ENCODE results near the gene PLD6.
"Not testable (repeated sequence)": the region's sequence is repeated elsewhere in the genome, so short reads cannot be mapped to it uniquely, and the experiment has no call there.

Gene PLD6

DNA sequence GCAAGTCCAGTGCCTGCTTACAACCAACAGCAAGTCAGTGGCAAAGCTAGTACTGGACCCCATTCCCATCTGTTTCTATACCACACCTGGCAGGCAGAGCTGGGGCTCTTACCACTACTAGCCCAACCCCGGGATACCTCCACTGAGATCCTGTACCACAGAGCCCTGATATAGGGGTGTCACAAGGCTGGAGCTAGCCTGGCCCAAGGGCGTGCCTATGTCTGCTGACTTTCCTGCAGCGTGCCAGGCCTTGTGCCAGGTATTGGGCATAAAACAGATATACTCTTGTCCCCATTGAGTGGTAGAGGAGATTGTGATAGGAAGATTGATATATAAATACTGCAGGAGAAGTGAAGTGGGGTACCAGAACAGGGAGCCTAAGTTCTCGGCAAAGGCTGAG lies 44.4 kb downstream of the PLD6 start:
- no peak for DNase-seq
- no peak overlapping the region for H2BK12ac ChIP-seq (ENCODE audit: low read length in 2 of 2)
- H3K4me3 ChIP-seq (ENCODE audit: insufficient read depth in 1 of 2, low read depth in 1 of 2, low read length in 2 of 2) = no peak overlapping the region
- H2BK120ac ChIP-seq (ENCODE audit: low read depth, low read length) = no peak overlapping the region
- H2BK15ac ChIP-seq (ENCODE audit: low read depth, poor library complexity, severe bottlenecking) = no peak overlapping the region
- no peak overlapping the region for H2AK5ac ChIP-seq (ENCODE audit: low read length, severe bottlenecking)
- no peak overlapping the region for H3K9ac ChIP-seq (ENCODE audit: low read length)
- no peak overlapping the region for H3K18ac ChIP-seq (ENCODE audit: low read depth in 1 of 2, low read length in 2 of 2)
- H4K8ac ChIP-seq (ENCODE audit: low read length) = no peak overlapping the region
- H3K4ac ChIP-seq (ENCODE audit: low read depth in 1 of 2, low read length in 2 of 2) = no peak overlapping the region
- H3K9me3 ChIP-seq (ENCODE audit: control insufficient read depth, low read length) = no peaks in the 10 kb centered on the region
- H2BK5ac ChIP-seq (ENCODE audit: low read depth, low read length, poor library complexity, severe bottlenecking) = no peak overlapping the region
- no peaks in the 10 kb centered on the region for H3K27me3 ChIP-seq (ENCODE audit: control insufficient read depth in 1 of 2, insufficient read depth in 1 of 2, low read length in 2 of 2)
- no peak overlapping the region for H2AFZ ChIP-seq (ENCODE audit: low read depth, low read length)
- H3K79me1 ChIP-seq (replicated peaks; ENCODE audit: low read length, poor library complexity, severe bottlenecking) = peaks cover 47% of the 10 kb centered on the region
- H4K91ac ChIP-seq (ENCODE audit: low read length) = no peak overlapping the region
- H3K36me3 ChIP-seq (ENCODE audit: control insufficient read depth in 1 of 2, insufficient read depth in 2 of 2, low read depth in 1 of 2, low read length in 2 of 2) = peaks cover 82 to 93% of the 10 kb centered on the region in 2 experiments
- H3K4me1 ChIP-seq (ENCODE audit: control insufficient read depth, insufficient read depth, low read depth, low read length) = peaks cover 8% of the 10 kb centered on the region
- WGBS = 99% methylated on average over 4 of the region's 4 CpGs
- no peak overlapping the region for H3K4me2 ChIP-seq (ENCODE audit: low read length, poor library complexity, severe bottlenecking)
- H3K23ac ChIP-seq (ENCODE audit: low read length in 2 of 2) = no peak overlapping the region
- no peak overlapping the region for H3K27ac ChIP-seq (ENCODE audit: low read length, poor library complexity, severe bottlenecking)
- H3K14ac ChIP-seq (ENCODE audit: low read length in 2 of 2) = no peak overlapping the region

DNA sequence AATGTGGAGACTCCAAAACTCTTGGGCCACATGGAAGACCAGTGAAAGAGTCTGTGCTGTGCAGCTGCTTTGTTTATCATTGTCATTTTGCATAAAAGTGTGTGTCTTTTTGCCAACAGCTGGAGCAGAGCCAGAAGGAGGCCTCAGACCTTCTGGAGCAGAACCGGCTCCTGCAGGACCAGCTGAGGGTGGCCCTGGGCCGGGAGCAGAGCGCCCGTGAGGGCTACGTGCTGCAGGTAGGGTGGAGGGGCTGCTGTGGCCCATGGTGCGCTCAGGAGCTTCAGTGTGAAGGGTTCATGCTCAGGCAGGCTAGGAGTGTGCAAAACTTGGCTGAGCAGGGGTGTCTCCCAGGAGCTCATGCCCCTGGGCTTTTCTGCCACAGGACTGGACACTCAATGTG lies 45.0 kb downstream of the PLD6 start:
- Histone ChIP-seq H2BK5ac (ENCODE audit: low read depth, low read length, poor library complexity, severe bottlenecking) (no peak overlapping the region), H3K79me1 (replicated peaks; ENCODE audit: low read length, poor library complexity, severe bottlenecking) (peaks cover 43% of the 10 kb centered on the region), H3K27me3 (ENCODE audit: control insufficient read depth in 1 of 2, insufficient read depth in 1 of 2, low read length in 2 of 2) (no peaks in the 10 kb centered on the region), H3K27ac (ENCODE audit: low read length, poor library complexity, severe bottlenecking) (no peak overlapping the region), H3K4ac (ENCODE audit: low read depth in 1 of 2, low read length in 2 of 2) (no peak overlapping the region), H3K23ac (ENCODE audit: low read length in 2 of 2) (no peak overlapping the region), H3K4me1 (ENCODE audit: control insufficient read depth, insufficient read depth, low read depth, low read length) (peaks cover 13% of the 10 kb centered on the region), H3K18ac (ENCODE audit: low read depth in 1 of 2, low read length in 2 of 2) (no peak overlapping the region), H3K36me3 (ENCODE audit: control insufficient read depth in 1 of 2, insufficient read depth in 2 of 2, low read depth in 1 of 2, low read length in 2 of 2) (peaks cover 80 to 86% of the 10 kb centered on the region in 2 experiments), H3K14ac (ENCODE audit: low read length in 2 of 2) (no peak overlapping the region), H3K4me3 (ENCODE audit: insufficient read depth in 1 of 2, low read depth in 1 of 2, low read length in 2 of 2) (no peak overlapping the region), H3K4me2 (ENCODE audit: low read length, poor library complexity, severe bottlenecking) (no peak overlapping the region), H2BK12ac (ENCODE audit: low read length in 2 of 2) (no peak overlapping the region), H2AK5ac (ENCODE audit: low read length, severe bottlenecking) (no peak overlapping the region), H3K9ac (ENCODE audit: low read length) (no peak overlapping the region), H4K91ac (ENCODE audit: low read length) (no peak overlapping the region), H2BK120ac (ENCODE audit: low read depth, low read length) (no peak overlapping the region), H2BK15ac (ENCODE audit: low read depth, poor library complexity, severe bottlenecking) (no peak overlapping the region), H2AFZ (ENCODE audit: low read depth, low read length) (no peak overlapping the region), H3K9me3 (ENCODE audit: control insufficient read depth, low read length) (no peaks in the 10 kb centered on the region), H4K8ac (ENCODE audit: low read length) (no peak overlapping the region)
- DNase-seq = no peak
- 98% methylated on average over 6 of the region's 6 CpGs for WGBS

GRCh38 chr17:17159571-17159970 lies 46.6 kb downstream of the PLD6 start:
- H3K27ac ChIP-seq (ENCODE audit: low read length, poor library complexity, severe bottlenecking) = no peak overlapping the region
- no peak overlapping the region for H3K9ac ChIP-seq (ENCODE audit: low read length)
- H2AK5ac ChIP-seq (ENCODE audit: low read length, severe bottlenecking) = no peak overlapping the region
- DNase-seq = no peak
- H2AFZ ChIP-seq (ENCODE audit: low read depth, low read length) = no peak overlapping the region
- no peak overlapping the region for H4K91ac ChIP-seq (ENCODE audit: low read length)
- peaks cover 19% of the 10 kb centered on the region for H3K4me1 ChIP-seq (ENCODE audit: control insufficient read depth, insufficient read depth, low read depth, low read length)
- no peaks in the 10 kb centered on the region for H3K27me3 ChIP-seq (ENCODE audit: control insufficient read depth in 1 of 2, insufficient read depth in 1 of 2, low read length in 2 of 2)
- no peak overlapping the region for H3K14ac ChIP-seq (ENCODE audit: low read length in 2 of 2)
- no peak overlapping the region for H3K4ac ChIP-seq (ENCODE audit: low read depth in 1 of 2, low read length in 2 of 2)
- no peak overlapping the region for H3K4me2 ChIP-seq (ENCODE audit: low read length, poor library complexity, severe bottlenecking)
- H3K18ac ChIP-seq (ENCODE audit: low read depth in 1 of 2, low read length in 2 of 2) = no peak overlapping the region
- 95% methylated on average over 4 of the region's 4 CpGs for WGBS
- no peak overlapping the region for H3K23ac ChIP-seq (ENCODE audit: low read length in 2 of 2)
- H2BK120ac ChIP-seq (ENCODE audit: low read depth, low read length) = no peak overlapping the region
- no peak overlapping the region for H2BK5ac ChIP-seq (ENCODE audit: low read depth, low read length, poor library complexity, severe bottlenecking)
- no peak overlapping the region for H3K4me3 ChIP-seq (ENCODE audit: insufficient read depth in 1 of 2, low read depth in 1 of 2, low read length in 2 of 2)
- no peak overlapping the region for H2BK12ac ChIP-seq (ENCODE audit: low read length in 2 of 2)
- peaks cover 33% of the 10 kb centered on the region for H3K79me1 ChIP-seq (replicated peaks; ENCODE audit: low read length, poor library complexity, severe bottlenecking)
- no peak overlapping the region for H4K8ac ChIP-seq (ENCODE audit: low read length)
- no peak overlapping the region for H2BK15ac ChIP-seq (ENCODE audit: low read depth, poor library complexity, severe bottlenecking)
- peaks cover 79 to 85% of the 10 kb centered on the region in 2 experiments for H3K36me3 ChIP-seq (ENCODE audit: control insufficient read depth in 1 of 2, insufficient read depth in 2 of 2, low read depth in 1 of 2, low read length in 2 of 2)
- no peaks in the 10 kb centered on the region for H3K9me3 ChIP-seq (ENCODE audit: control insufficient read depth, low read length)

DNA sequence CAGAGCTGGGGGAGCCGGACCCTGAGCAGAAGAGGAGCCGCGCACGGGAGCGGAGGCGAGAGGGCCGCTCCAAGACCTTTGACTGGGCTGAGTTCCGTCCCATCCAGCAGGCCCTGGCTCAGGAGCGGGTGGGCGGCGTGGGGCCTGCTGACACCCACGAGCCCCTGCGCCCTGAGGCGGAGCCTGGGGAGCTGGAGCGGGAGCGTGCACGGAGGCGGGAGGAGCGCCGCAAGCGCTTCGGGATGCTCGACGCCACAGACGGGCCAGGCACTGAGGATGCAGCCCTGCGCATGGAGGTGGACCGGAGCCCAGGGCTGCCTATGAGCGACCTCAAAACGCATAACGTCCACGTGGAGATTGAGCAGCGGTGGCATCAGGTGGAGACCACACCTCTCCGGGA lies 47.6 kb downstream of the PLD6 start:
- not testable (repeated sequence) for H2BK15ac ChIP-seq (ENCODE audit: low read depth, poor library complexity, severe bottlenecking); H3K14ac ChIP-seq (ENCODE audit: low read length in 2 of 2); H3K4ac ChIP-seq (ENCODE audit: low read depth in 1 of 2, low read length in 2 of 2); H3K9me3 ChIP-seq (ENCODE audit: control insufficient read depth, low read length); H3K9ac ChIP-seq (ENCODE audit: low read length); H3K4me3 ChIP-seq (ENCODE audit: insufficient read depth in 1 of 2, low read depth in 1 of 2, low read length in 2 of 2); H3K23ac ChIP-seq (ENCODE audit: low read length in 2 of 2); H2BK12ac ChIP-seq (ENCODE audit: low read length in 2 of 2); H3K27me3 ChIP-seq (ENCODE audit: control insufficient read depth in 1 of 2, insufficient read depth in 1 of 2, low read length in 2 of 2); DNase-seq; H2AFZ ChIP-seq (ENCODE audit: low read depth, low read length); H4K91ac ChIP-seq (ENCODE audit: low read length); H3K27ac ChIP-seq (ENCODE audit: low read length, poor library complexity, severe bottlenecking); H3K18ac ChIP-seq (ENCODE audit: low read depth in 1 of 2, low read length in 2 of 2); H2AK5ac ChIP-seq (ENCODE audit: low read length, severe bottlenecking); H2BK5ac ChIP-seq (ENCODE audit: low read depth, low read length, poor library complexity, severe bottlenecking); H2BK120ac ChIP-seq (ENCODE audit: low read depth, low read length); H4K8ac ChIP-seq (ENCODE audit: low read length); H3K4me2 ChIP-seq (ENCODE audit: low read length, poor library complexity, severe bottlenecking)
- Histone ChIP-seq H3K79me1 (replicated peaks; ENCODE audit: low read length, poor library complexity, severe bottlenecking) (peaks cover 32% of the 10 kb centered on the region), H3K4me1 (ENCODE audit: control insufficient read depth, insufficient read depth, low read depth, low read length) (peaks cover 21% of the 10 kb centered on the region), H3K36me3 (ENCODE audit: control insufficient read depth in 1 of 2, insufficient read depth in 2 of 2, low read depth in 1 of 2, low read length in 2 of 2) (peaks cover 83 to 84% of the 10 kb centered on the region in 2 experiments)
- 96% methylated on average over 33 of the region's 33 CpGs for WGBS

All from mesenchymal stem cell (in vitro differentiated cells and primary cell).